GM18507 (cell line): ENCODE measurements around the gene KHK.

Source experiments
- DNase-seq: peaks from one replicate; pipeline ENCODE4 v3.0.0; 2011; ENCODE audit warnings: low read depth; ENCODE audit not compliant: insufficient read length; ENCODE audit errors: extremely low spot score
- FAIRE-seq: peaks from 2 replicates; lab custom pipeline; 2011; peaks lifted over from hg19 to GRCh38; lab: Jason Lieb, UNC

The KHK gene

DNA sequence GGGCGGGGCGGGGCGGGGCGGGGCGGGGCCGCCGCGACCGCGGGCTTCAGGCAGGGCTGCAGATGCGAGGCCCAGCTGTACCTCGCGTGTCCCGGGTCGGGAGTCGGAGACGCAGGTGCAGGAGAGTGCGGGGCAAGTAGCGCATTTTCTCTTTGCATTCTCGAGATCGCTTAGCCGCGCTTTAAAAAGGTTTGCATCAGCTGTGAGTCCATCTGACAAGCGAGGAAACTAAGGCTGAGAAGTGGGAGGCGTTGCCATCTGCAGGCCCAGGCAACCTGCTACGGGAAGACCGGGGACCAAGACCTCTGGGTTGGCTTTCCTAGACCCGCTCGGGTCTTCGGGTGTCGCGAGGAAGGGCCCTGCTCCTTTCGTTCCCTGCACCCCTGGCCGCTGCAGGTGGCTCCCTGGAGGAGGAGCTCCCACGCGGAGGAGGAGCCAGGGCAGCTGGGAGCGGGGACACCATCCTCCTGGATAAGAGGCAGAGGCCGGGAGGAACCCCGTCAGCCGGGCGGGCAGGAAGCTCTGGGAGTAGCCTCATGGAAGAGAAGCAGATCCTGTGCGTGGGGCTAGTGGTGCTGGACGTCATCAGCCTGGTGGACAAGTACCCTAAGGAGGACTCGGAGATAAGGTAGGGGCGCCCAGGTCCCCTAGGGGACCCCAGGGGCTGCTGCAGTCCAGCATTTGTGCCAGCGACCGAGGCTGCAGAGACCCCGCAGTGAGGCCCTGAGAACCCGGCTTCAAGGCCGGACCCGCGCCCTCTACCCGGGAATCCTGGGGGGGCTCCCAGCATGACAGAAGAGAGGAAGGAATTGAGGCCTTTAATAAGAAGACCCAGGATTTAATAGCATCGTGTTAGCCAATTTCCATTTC is at the start of gene KHK:
Gene KHK (plus strand): TSS at position 49 of the 870 bp plus-strand sequence. CDS start 488 bp downstream, at position 537.
- FAIRE-seq = no peak
- DNase-seq = no peak

DNA sequence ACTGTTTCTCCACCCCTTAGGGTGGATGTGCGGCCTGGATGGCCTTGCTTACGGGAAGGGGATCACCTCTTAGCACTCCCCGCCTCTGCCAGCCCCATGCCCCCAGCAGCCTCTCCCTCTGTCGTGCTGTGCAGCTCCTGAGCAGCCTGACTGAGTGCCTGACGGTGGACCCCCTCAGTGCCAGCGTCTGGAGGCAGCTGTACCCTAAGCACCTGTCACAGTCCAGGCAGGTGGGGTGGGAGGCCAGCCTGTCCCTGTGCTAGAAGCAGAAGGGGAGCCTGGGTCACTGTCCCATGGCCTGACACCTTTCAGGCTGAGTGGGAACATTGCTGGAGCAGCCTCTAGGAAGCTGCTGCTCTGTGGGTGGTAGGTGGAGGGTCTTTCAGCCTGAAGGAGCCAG is 48.6 kb upstream of the KHK start:
- FAIRE-seq = no peak

DNA sequence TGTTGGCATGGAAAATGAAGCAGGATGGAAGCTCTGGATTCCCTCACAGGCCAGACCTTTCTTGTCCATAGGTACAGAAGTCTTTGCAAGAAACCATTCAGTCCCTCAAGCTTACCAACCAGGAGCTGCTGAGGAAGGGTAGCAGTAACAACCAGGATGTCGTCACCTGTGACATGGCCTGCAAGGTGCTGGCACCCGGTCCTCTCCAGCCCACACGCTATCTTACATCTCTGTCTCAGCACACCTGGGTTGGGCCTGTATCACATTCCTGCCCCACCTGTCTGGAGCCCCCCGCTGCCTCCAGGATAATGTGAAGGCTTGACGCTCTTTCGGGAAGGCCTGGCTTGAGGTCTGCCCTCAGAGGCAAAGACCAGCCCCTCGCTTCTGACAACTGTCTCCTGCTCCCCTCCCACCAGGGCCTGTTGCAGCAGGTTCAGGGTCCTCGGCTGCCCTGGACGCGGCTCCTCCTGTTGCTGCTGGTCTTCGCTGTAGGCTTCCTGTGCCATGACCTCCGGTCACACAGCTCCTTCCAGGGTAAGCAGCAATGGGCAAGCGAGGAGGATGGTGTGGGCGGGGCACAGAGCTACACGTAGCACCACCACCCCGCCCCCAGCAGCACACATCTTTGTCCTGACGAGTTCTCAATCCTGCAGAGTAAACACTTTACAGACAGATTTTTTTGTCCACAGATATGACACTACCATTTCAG is 47.8 kb upstream of the KHK start:
- DNase-seq = no peak
- no peak for FAIRE-seq

More for the DNA sequence above, 48.6 kb upstream of the KHK start:
- DNase-seq = no peak

DNA sequence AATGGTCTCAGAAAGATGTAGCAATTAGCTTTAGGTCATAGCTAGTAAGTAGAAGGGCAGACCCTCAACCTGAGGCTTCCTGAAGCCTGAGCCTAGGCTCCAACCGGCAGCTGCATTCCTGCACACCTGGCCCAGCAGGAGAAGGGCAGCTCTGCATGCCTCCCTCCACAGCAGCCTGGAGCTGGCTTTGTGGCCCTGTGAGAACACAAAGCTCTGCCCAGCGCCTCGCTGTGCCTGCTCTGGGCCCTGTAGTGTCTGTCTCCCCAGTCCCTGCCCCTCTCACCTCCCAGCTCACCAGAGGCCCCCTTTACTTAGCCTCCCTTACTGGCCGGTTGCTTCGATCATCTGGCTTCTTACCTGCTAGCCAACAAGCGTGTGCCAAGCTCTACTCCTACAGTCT is 47.1 kb upstream of the KHK start:
- no peak for FAIRE-seq
- no peak for DNase-seq

DNA sequence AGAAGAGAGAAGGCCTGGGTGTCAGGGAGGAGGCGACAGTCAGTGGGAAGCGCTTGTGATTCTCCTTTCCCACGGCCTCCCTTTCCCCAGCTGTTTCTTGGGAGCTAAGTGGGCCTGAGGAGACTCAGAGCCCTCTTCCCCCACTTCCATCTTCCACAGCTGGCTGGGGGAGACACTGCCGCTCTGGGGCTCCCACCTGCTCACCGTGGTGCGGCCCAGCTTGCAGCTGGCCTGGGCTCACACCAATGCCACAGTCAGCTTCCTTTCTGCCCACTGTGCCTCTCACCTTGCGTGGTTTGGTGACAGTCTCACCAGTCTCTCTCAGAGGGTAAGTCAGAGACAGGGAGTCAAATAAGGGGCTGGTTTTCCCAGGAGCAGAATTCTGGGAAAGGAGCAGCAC is 46.7 kb upstream of the KHK start:
- DNase-seq (no peak), FAIRE-seq (no peak)

DNA sequence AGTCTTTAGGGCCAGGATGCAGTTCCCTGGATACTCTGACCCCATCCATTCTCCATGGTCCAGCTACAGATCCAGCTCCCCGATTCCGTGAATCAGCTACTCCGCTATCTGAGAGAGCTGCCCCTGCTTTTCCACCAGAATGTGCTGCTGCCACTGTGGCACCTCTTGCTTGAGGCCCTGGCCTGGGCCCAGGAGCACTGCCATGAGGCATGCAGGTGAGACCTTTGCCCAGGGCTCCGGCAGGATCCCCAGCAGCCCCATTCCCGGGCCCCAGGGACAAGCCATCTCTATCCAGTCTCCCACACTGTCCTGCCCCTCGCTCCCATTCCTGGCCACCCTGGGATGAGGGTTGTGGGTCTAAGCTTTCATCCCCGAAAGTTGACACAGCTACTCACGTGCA is 46.3 kb upstream of the KHK start:
- no peak for FAIRE-seq
- DNase-seq = no peak

DNA sequence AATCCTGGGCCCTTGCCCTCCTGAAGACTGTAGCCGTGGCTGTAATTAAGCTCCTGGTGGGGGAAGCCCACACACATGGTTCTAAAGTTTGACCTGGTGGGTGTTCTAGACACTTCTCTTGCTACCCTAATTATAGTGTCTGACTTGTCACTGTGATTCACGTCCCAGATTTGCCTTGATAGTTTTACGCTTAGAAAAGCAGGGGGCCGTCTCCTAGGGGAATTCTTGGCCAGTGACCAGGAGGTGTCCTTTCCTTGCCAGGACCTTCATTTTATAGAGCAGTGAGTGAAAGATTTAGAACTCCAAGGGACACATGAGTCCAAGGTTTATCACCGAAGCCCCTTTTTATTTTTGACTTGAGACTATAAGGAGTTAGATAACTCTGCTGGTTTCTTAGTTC is 44.8 kb upstream of the KHK start:
- no peak for FAIRE-seq
- no peak for DNase-seq

DNA sequence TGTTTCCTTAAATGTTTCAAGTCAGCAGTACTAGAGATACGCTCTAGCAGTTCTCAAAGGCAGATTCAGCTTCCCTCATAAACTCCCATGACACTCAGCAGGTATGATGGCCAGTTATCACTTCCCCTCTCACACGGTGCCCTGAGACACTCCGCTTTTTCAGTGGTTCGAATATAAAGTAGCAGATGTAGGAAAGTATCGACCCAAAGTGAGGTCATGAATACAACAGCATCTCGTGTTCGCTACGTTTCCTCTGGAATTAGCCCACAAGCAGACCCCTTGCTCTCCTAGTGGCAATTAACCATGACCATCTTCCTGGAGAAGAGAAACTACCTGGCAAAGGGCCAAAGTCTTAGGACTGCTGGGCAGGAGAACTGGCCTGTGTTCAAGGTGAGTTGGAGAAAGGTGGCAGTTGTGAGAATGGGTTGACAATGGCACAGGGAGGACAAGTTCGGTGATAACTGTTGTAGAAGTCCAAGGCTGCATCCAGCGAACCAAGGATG is 44.4 kb upstream of the KHK start:
- FAIRE-seq = peak; percentile 80

DNA sequence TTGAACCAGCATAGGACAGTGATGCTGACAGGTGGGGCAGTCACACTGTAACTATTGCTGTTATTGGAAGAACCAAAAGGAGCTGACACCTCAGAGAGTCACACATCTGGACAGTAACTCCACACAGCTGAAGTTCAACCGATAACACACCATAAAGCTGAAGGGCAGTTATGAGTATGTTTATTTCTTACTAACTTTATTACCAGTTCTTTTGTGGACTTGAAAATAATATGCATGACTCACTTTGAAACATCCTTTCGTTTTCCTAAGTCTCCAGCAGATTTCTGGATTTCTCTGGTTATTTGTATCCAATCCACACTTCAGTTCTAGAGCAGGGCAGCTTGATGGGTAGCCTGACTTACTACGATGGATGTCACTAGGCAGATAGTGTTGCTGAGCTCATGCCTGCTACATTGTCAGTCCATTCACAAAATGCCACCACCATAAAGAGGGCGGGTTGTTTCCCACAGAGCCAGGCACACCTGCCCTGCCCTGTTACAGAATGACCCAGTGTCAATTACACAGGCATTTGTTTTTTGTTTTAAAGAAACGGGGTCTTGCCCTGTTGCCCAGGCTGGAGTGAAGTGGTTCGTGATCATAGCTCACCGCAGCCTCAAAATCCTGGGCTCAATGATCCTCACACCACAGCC is 43.5 kb upstream of the KHK start:
- FAIRE-seq (no peak), DNase-seq (no peak)

More for the DNA sequence above, 44.4 kb upstream of the KHK start:
- DNase-seq = no peak

DNA sequence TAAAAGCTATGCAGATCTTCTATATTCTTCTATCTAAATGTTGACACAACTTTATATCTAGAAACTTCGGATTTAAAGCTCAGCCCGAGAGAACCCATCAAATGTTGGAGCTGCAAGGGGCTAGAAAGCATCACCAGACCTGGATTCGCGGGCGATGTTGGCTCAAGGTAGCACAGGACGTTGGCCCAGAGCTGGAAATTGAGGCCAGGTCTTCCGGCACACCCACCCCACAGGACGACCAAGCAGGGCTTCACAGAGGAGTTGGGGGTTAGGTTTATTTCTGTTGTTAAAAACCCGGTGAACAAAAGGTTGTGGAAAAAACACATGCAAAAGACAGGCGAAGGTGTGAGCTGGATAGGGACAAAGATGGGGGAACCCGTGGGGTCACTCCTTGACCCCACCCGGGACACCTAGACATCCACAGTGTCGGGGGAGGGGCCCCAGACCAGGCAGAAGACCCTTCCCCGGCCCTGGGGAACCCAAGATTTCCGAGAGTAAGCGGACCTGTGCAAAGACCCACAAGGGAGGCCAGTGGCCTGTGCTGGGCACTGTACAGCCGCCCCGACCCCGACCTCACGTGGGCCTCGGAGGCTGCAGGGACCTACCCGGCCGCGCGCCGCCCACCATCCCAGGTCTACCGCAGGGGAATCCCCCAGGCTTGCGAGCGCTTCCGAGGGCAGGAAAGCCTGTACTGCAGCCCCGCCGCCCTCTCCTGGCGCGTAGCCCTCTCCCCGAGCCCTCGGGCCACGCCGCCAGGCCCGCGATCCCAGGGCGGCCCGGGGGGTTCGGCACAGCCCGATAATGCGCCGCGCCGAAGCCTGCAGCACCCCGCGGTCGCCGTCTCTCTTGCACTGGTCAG is 36.9 kb upstream of the KHK start:
- no peak for FAIRE-seq
- DNase-seq = peak; percentile 53

DNA sequence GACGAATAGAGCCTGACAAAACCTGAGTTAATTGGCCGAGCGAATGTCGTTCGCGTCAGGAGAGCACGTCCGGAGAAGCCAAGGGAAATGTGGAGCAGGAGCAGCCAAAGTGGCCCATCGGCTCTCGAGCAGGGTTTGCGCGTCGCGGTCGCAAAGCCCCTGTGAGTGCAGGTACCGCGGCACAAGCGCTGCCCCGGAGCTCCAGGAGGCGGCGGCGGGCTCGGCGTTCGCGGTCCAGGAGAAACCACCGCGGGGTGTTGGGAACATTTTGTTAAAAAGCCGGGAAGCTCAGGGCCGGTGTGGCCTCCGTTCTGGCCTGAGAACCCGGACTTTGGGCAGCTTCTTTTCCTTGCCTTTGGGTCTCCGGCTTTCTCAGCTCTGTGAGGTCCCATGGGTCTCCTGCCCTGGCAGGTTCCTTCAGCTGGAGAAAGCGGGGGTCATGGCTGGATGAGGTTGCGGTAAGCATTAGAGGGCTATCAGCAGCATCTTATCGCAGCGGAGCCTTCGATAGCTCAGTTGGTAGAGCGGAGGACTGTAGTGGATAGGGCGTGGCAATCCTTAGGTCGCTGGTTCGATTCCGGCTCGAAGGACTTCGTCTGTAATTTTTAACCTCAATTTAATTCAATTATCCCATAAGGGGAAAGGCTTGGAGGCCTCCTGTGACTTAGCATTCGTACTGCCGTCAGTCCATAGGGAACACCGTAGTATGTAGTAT is 36.1 kb upstream of the KHK start:
- no peak for FAIRE-seq

DNA sequence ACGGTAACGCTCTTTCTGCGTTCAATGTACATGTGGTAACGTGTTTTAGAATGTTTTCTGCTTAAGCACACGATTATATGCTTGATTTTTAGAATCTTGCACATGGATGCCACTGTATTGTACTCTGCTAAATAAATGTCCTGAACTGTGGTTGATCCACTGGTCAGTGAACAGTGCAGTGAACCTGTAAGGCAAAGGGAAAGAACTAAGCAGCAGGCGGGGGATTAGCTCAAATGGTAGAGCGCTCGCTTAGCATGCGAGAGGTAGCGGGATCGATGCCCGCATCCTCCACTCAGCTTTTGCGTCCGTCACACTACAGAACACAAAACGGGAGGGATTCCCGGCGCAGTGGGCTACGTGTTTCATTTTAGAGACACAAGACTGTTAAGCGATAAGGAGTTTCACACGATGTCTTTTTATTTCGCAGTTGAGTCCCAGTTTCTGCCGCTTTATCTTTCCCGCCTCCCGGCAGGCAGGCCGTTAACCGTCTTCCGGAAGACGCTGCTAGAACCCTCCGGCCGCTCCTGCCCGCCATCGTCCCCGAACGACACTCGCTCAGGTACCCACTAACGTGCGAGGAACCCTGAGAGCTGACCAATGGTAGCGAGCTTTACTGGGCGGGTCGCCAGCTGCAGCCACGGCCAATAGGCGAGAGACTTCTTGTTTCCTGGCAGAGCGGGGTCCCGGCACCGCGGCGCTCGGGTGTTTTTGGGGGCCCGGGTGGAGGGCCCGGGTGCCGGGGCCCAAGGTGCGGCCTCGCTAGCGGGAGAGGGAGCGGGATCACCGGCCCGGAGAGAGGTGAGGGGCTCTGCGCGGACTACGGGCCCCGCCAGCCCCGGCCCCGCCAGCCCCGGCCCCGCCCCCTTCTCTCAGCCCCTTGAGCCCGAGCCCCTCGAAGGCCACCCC is 35.3 kb upstream of the KHK start, which contains the start of gene AGBL5:
Gene AGBL5 (plus strand): TSS at position 673 of the 906 bp plus-strand sequence. CDS start 1,291 bp downstream, outside the sequence.
- DNase-seq (peak; percentile 98), FAIRE-seq (peak; percentile 85)

More for the DNA sequence above, 36.1 kb upstream of the KHK start:
- DNase-seq = peak; percentile 72

DNA sequence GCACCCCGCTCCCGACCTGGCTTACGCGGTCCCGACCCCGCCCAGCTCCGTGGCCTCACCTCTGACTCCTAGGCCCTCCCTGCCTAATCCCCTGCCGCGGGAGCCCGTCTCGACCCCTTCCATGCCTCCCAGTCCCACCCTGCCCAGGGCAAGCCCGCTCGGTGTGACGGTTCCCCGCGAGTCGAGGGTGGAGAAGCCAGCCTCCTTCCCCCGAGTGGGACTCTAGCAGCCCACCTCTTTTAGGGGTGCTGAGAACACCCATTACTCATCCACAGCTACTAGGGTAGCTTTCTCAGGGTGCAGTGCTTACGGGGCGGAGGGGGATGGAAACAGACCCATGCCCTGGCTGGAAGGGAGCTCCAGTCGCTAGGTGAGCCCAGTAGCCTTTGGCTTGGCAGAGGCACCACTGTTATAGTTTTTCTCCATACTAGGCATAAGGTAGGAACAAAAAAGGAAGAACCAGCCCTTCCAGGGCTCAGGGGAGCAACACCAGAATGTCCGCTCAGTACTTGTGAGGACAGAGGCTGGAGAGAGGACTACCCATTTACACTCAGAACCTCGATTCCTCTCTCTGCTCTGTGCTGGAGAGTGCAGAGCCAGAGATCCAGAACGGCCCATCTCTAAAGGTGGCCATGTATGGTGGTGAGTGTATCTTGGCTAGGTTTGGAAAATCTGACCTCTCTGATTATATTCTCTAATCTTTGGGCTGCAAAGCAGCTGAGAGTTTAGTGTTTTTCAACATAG is 34.5 kb upstream of the KHK start:
- FAIRE-seq (no peak), DNase-seq (no peak)

DNA sequence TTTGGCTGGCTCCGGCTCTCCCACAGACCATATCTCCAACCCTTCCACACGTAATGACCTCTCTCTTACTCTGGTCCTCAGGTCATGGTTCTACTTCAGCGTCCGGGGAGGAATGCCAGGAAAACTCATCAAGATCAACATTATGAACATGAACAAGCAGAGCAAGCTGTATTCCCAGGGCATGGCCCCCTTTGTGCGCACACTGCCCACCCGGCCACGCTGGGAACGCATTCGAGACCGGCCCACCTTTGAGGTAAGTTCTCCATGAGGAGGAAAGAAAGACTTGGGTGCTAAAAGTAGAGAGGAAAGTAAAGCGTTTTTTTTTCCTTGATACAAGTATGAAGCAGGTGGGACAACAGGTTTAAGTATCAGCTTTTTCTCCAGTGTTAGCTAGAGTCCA is 33.3 kb upstream of the KHK start:
- FAIRE-seq (no peak), DNase-seq (no peak)

DNA sequence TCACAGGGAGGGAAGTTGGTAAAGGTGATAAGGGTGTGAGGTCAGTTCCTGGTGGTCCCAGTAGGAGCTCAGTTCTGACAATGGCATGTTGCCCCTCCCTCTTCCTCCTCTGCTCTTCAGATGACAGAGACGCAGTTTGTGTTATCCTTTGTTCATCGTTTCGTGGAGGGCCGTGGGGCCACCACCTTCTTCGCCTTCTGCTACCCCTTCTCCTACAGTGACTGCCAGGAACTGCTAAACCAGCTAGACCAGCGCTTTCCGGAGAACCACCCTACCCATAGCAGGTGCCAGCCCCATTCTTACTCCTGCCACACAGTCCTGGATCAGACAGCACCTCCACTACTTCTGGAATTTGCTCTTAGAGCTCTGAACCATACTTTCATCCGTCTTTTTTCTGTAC is 32.8 kb upstream of the KHK start:
- no peak for FAIRE-seq
- DNase-seq = no peak

DNA sequence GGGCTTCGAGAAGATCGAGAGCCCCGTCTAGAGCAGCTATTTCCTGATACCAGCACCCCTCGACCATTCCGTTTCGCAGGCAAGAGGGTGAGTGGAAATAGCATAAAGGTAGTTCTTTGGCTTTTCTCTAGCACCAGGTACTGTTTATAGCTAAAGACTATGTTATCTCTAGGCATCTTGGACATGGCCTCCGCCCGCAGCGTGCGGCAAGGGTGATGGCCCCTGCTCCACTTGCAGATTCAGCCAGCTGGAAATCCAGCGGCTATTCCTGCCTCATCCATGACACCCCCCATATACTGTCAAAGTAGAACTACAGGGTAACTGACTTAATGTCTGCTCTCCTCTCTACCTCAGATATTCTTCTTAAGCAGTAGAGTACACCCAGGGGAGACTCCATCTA is 31.9 kb upstream of the KHK start:
- no peak for DNase-seq

DNA sequence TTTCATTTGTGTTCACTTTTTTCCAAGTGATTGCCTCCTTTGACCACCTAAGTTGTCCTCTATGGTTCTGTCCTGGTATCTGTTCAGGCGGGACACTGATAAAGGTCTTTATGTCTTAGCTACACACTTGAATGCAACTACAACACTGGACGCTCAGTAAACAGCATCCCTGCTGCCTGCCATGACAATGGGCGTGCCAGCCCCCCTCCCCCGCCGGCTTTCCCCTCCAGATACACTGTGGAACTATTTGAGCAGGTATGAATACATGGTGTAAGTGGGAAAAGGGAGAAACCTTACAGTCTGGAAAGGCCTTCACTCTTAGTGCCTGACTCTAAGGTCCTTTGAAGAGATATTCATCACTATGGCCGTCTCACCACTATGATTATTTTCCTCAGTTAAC is 29.4 kb upstream of the KHK start:
- FAIRE-seq (no peak), DNase-seq (no peak)

More for the DNA sequence above, 31.9 kb upstream of the KHK start:
- FAIRE-seq = no peak
